GM19438 (cell line): Measurements from ENCODE around the gene DLX6.

Source experiments
- ATAC-seq: cut with Tn5 transposase; IDR thresholded peaks from one replicate; pipeline ENCODE4 v1.9.1; 2021; ENCODE audit warnings: low read depth; ENCODE audit not compliant: unreplicated experiment

The DLX6 gene

GRCh38 chr7:97005183-97006054, at the start of gene DLX6:
DLX6 (plus strand) TSS chr7:97005553; CDS start chr7:97005978, 425 bp downstream.
- ATAC-seq = no peak

- ATAC-seq = no peak
Measured at GRCh38 chr7:96959135-96959534, 46.2 kb upstream of the DLX6 start.

- ATAC-seq = no peak
Measured at GRCh38 chr7:96962221-96962885, 43.0 kb upstream of the DLX6 start.

- no peak for ATAC-seq
Measured at GRCh38 chr7:96968981-96969380, 36.4 kb upstream of the DLX6 start.

GRCh38 chr7:96970739-96971138, 34.6 kb upstream of the DLX6 start:
- ATAC-seq = no peak

- no peak for ATAC-seq
Measured at GRCh38 chr7:96973986-96974385, 31.4 kb upstream of the DLX6 start.

GRCh38 chr7:96976106-96976505, 29.2 kb upstream of the DLX6 start:
- ATAC-seq = no peak

- ATAC-seq = no peak
Measured at GRCh38 chr7:96977445-96977844, 27.9 kb upstream of the DLX6 start.

- ATAC-seq = no peak
Measured at GRCh38 chr7:96979551-96980276, 25.6 kb upstream of the DLX6 start.

- no peak for ATAC-seq
Measured at GRCh38 chr7:96982586-96982985, 22.8 kb upstream of the DLX6 start.

GRCh38 chr7:96985992-96986391, 19.4 kb upstream of the DLX6 start:
- ATAC-seq = no peak

GRCh38 chr7:96986901-96987300, 18.5 kb upstream of the DLX6 start:
- ATAC-seq = no peak

GRCh38 chr7:96987719-96988118, 17.6 kb upstream of the DLX6 start:
- ATAC-seq = no peak

- no peak for ATAC-seq
Measured at GRCh38 chr7:96989241-96989858, 16.0 kb upstream of the DLX6 start.

- no peak for ATAC-seq
Measured at GRCh38 chr7:96989859-96990317, 15.5 kb upstream of the DLX6 start.

GRCh38 chr7:96991546-96992191, 13.7 kb upstream of the DLX6 start:
- ATAC-seq = no peak

GRCh38 chr7:96992192-96993005, 13.0 kb upstream of the DLX6 start:
- no peak for ATAC-seq

GRCh38 chr7:96993094-96993865, 12.1 kb upstream of the DLX6 start:
- no peak for ATAC-seq

- no peak for ATAC-seq
Measured at GRCh38 chr7:96993980-96994379, 11.4 kb upstream of the DLX6 start.
